Measurements from ENCODE around the gene KANSL1L. TPM values are rescaled to one million over a fixed set of nuclear protein-coding genes. Genes with fewer than 3 reads are reported as not detected.

The KANSL1L gene
- total RNA-seq, 1 donor from 2014 or later, result 11.5 TPM

DNA sequence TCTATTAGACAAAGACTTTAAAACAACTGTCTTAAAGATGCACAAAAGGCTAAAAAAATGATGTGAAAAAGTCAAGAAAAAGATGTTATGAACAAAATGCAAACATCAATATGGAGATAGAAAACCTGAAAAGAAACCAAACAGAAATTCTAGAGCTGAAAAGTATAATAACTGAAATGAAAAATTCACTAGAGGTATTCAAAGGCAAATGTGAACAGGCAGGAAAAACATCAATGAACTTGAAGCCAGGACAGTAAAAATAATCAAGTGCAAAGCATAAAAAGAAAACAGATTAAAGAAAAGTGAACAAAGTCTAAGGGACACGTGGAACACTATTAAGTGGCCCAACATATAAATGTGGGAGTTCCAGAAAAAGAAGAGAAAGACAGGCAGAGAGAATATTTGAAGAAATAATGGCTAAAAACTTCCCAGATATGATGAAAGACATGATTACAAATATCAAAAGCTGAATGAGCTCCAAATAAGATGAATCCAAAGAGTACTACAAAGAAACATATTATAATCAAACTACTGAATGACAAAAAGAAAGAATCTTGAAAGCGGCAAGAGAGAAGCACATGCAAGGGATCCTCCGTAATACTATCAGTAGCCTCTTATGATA lies 57.5 kb downstream of the KANSL1L start:
- no peak for DNase-seq (ENCODE audit: low read depth)
- Histone ChIP-seq H3K27me3 (ENCODE audit: control insufficient read depth, insufficient read depth, low read length) (no peaks in the 10 kb centered on the region), H3K4me3 (ENCODE audit: low read depth, low read length) (no peak overlapping the region), H3K36me3 (ENCODE audit: control insufficient read depth, insufficient read depth, low read length) (no peaks in the 10 kb centered on the region)
- TF ChIP-seq, protein P1, sequence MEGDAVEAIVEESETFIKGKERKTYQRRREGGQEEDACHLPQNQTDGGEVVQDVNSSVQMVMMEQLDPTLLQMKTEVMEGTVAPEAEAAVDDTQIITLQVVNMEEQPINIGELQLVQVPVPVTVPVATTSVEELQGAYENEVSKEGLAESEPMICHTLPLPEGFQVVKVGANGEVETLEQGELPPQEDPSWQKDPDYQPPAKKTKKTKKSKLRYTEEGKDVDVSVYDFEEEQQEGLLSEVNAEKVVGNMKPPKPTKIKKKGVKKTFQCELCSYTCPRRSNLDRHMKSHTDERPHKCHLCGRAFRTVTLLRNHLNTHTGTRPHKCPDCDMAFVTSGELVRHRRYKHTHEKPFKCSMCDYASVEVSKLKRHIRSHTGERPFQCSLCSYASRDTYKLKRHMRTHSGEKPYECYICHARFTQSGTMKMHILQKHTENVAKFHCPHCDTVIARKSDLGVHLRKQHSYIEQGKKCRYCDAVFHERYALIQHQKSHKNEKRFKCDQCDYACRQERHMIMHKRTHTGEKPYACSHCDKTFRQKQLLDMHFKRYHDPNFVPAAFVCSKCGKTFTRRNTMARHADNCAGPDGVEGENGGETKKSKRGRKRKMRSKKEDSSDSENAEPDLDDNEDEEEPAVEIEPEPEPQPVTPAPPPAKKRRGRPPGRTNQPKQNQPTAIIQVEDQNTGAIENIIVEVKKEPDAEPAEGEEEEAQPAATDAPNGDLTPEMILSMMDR (IDR thresholded peaks at IDR 0.05; ENCODE audit: insufficient read depth, low read length, poor library complexity, severe bottlenecking), result no peak

DNA sequence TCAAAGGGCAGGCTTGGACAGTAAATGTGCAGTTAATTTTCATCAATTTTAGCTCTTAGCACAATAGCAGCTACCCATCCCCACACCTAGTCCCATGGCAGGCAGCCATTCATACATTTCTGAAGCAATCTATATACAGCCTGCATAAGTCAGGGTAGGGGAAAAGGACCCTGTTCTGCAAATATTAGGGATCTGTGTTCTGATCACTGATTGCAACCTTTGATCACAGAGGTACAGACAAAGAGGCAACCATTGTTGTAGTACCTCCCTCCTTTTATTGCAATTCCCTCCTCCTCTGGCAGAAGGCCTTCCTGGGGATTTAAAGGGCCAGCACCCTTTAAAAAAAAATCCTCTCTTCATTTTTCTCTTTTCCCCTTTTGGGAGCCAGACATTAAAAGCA lies 58.3 kb downstream of the KANSL1L start:
- DNase-seq (ENCODE audit: low read depth), result no peak
- Histone ChIP-seq H3K27me3 (ENCODE audit: control insufficient read depth, insufficient read depth, low read length) (no peaks in the 10 kb centered on the region), H3K4me3 (ENCODE audit: low read depth, low read length) (no peak overlapping the region), H3K36me3 (ENCODE audit: control insufficient read depth, insufficient read depth, low read length) (no peaks in the 10 kb centered on the region)
- TF ChIP-seq, protein P1 (IDR thresholded peaks at IDR 0.05; ENCODE audit: insufficient read depth, low read length, poor library complexity, severe bottlenecking), result no peak

DNA sequence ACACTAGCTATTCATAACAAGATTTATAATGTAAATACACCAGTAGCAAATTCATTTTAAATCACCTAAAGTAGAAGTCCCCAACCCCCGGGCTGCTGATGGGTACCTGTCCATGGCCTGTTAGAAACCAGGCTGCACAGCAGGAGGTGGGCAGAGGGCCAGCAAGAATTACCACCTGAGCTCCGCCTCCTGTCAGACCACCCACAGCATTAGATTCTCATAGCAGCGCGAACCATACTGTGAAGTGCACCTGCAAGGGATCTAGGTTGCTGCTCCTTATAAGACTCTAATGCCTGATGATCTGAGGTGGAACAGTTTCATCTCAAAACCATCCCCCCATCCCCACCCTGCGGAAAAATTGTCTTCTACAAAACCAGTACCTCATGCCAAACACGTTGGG lies 71.3 kb downstream of the KANSL1L start:
- no peaks in the 10 kb centered on the region for H3K36me3 ChIP-seq (ENCODE audit: control insufficient read depth, insufficient read depth, low read length)
- TF ChIP-seq, protein P1 (IDR thresholded peaks at IDR 0.05; ENCODE audit: insufficient read depth, low read length, poor library complexity, severe bottlenecking), result no peak
- no peaks in the 10 kb centered on the region for H3K27me3 ChIP-seq (ENCODE audit: control insufficient read depth, insufficient read depth, low read length)
- H3K4me3 ChIP-seq (ENCODE audit: low read depth, low read length), result no peak overlapping the region
- no peak for DNase-seq (ENCODE audit: low read depth)

DNA sequence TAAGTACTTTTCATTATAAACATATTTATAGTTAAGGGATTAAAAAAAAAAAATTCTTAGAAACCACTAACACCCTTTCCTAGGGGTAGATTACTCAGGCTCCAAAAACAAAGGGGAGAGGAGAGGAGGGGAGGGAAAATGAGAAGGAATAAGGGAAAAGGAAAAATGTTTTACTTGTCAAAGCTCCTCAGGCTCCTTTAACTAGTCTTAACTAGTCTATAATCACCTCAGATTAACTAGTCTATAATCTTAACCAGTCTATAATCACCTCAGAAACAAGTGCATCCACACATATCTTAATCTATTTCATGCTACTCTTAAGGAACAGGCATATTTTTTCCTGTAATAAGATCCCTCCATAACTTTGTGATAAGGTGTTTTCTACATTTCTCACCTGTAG lies 76.4 kb downstream of the KANSL1L start:
- no peaks in the 10 kb centered on the region for H3K36me3 ChIP-seq (ENCODE audit: control insufficient read depth, insufficient read depth, low read length)
- H3K27me3 ChIP-seq (ENCODE audit: control insufficient read depth, insufficient read depth, low read length), result no peaks in the 10 kb centered on the region
- no peak overlapping the region for H3K4me3 ChIP-seq (ENCODE audit: low read depth, low read length)
- no peak for DNase-seq (ENCODE audit: low read depth)
- TF ChIP-seq, protein P1 (IDR thresholded peaks at IDR 0.05; ENCODE audit: insufficient read depth, low read length, poor library complexity, severe bottlenecking), result no peak

DNA sequence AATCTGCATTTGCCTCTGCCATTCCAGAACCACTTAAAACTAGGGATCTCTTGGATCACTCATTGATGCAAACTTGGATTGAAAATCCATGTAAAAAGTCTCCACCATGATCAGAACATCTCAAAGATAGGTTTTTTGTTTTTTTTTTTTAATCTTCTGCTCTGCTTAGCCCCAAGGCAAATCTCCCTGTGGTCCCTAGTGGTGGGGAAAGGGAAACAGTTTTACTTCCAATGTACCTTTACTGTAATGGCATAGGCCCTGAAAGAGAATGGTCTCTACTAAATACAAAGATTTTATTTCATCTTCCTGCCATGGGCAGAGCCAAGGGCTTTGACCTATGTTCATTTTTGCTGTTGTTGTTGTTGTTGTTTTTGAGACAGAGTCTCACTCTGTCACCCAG lies 78.4 kb downstream of the KANSL1L start:
- TF ChIP-seq, protein P1 (IDR thresholded peaks at IDR 0.05; ENCODE audit: insufficient read depth, low read length, poor library complexity, severe bottlenecking), result no peak
- H3K36me3 ChIP-seq (ENCODE audit: control insufficient read depth, insufficient read depth, low read length), result no peaks in the 10 kb centered on the region
- no peak overlapping the region for H3K4me3 ChIP-seq (ENCODE audit: low read depth, low read length)
- DNase-seq (ENCODE audit: low read depth), result no peak
- no peaks in the 10 kb centered on the region for H3K27me3 ChIP-seq (ENCODE audit: control insufficient read depth, insufficient read depth, low read length)

DNA sequence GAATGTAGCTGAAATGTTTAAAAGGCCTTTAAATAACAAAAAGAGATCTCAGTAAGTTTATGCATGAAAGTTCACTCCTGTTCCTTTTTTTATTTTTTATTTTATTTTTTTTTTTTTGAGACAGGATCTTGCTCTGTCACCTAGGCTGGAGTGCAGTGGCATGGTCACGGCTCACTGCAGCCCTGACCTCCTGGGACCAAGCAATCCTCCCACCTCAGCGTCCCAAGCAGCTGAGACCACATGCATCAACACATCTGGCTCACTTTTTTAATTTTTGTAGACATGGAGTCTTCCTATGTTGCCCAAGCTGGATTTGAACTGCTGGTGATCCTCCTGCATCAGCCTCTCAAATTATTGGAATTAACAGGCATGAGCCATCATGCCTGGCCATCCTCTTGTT lies 84.3 kb downstream of the KANSL1L start:
- DNase-seq (ENCODE audit: low read depth), result no peak
- H3K4me3 ChIP-seq (ENCODE audit: low read depth, low read length), result no peak overlapping the region
- no peaks in the 10 kb centered on the region for H3K27me3 ChIP-seq (ENCODE audit: control insufficient read depth, insufficient read depth, low read length)
- H3K36me3 ChIP-seq (ENCODE audit: control insufficient read depth, insufficient read depth, low read length), result no peaks in the 10 kb centered on the region
- TF ChIP-seq, protein P1 (IDR thresholded peaks at IDR 0.05; ENCODE audit: insufficient read depth, low read length, poor library complexity, severe bottlenecking), result no peak

All from kidney epithelial cell (primary cell).